ENCODE data around the gene FBXW11.

The FBXW11 gene

DNA sequence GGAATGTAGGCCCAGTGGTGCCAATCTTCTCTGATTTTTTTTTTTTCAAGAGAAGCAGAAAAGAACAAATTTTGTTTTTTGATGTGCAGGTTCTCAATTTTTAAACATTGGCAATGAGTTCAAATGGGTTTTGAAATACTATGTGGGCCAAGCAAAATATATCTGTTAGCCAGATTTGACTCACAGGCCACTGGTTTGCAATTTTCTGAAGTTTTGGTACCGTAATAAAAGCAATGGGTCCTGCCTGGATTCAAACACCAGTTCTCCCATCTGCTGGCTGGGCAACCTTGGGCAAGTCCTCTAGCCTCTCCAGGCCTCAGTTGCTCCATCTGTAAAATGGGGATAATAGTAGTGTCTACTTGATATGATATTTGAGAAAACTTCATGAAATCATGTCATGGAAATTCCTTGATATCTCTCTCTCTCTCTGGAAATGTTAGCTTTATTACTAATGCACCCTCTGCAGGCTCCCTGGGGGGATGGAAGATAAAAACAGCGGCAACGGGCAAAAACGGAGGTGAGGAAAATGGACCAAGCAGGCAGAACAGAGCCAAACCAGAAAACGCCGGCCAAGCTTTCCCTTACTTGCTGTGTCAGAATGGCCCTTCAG is 157.4 kb downstream of the FBXW11 start:
- DNase-seq (ENCODE audit: extremely low spot score): no peak
- no peak for TF ChIP-seq LEF1 (IDR thresholded peaks at IDR 0.05; ENCODE audit: borderline replicate concordance)
- TF ChIP-seq ZNF384 (IDR thresholded peaks at IDR 0.05): no peak
- no peak for TF ChIP-seq ARNT (IDR thresholded peaks at IDR 0.05)
- no peak for TF ChIP-seq CTBP1 (IDR thresholded peaks at IDR 0.05; ENCODE audit: borderline replicate concordance)
- no peak for TF ChIP-seq BHLHE40 (IDR thresholded peaks at IDR 0.05; ENCODE audit: borderline replicate concordance)
- no peak for TF ChIP-seq ELF4 (IDR thresholded peaks at IDR 0.05)
- no peak for TF ChIP-seq FOXK2 (IDR thresholded peaks at IDR 0.05)
- no peak for TF ChIP-seq TARDBP (IDR thresholded peaks at IDR 0.05)
- no peak for TF ChIP-seq SUZ12 (IDR thresholded peaks at IDR 0.05)
- TF ChIP-seq FOXA1 (IDR thresholded peaks at IDR 0.05): no peak
- no peak for TF ChIP-seq FOXM1 (IDR thresholded peaks at IDR 0.05; ENCODE audit: borderline replicate concordance)
- no peak for TF ChIP-seq SP1 (IDR thresholded peaks at IDR 0.05)
- TF ChIP-seq NFRKB (IDR thresholded peaks at IDR 0.05): no peak
- TF ChIP-seq, protein P1, sequence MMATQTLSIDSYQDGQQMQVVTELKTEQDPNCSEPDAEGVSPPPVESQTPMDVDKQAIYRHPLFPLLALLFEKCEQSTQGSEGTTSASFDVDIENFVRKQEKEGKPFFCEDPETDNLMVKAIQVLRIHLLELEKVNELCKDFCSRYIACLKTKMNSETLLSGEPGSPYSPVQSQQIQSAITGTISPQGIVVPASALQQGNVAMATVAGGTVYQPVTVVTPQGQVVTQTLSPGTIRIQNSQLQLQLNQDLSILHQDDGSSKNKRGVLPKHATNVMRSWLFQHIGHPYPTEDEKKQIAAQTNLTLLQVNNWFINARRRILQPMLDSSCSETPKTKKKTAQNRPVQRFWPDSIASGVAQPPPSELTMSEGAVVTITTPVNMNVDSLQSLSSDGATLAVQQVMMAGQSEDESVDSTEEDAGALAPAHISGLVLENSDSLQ (IDR thresholded peaks at IDR 0.05): no peak
- TF ChIP-seq L3MBTL2 (conservative IDR thresholded peaks at IDR 0.05): no peak
- ChIA-PET CTCF (interaction anchor here (0.9 kb wide), 1 partner anchor 9 kb away, joined by 3 read pairs; no protein-coding TSS in a partner anchor), POLR2A (interaction anchor here (0.5 kb wide), 1 partner anchor 54 kb away, joined by 3 read pairs; no protein-coding TSS in a partner anchor)

DNA sequence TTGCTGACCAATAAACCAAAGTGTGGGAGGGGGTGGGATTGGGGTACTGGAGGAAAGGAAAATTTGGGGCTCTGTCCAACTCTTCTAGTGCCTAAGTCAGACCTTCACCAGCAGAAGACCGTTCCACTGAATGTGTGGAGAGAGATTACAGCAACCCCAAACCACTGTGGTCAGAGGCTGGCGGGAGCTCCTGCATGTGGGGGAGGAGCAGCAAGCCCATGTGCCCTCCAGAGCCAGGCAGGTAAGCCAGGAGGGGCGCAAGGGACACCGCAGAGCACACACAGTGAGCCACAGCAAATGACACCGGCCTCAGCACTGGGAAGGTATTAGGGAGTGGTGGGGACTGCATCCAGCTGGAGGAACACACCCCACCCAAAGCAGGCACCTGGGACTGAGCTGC is 158.0 kb downstream of the FBXW11 start:
- DNase-seq (ENCODE audit: extremely low spot score): no peak
- TF ChIP-seq FOXM1 (IDR thresholded peaks at IDR 0.05; ENCODE audit: borderline replicate concordance): no peak
- TF ChIP-seq, protein P1 (IDR thresholded peaks at IDR 0.05): no peak
- ChIA-PET POLR2A (interaction anchor here (0.5 kb wide), 1 partner anchor 55 kb away, joined by 3 read pairs; no protein-coding TSS in a partner anchor), CTCF (no interaction called here)

DNA sequence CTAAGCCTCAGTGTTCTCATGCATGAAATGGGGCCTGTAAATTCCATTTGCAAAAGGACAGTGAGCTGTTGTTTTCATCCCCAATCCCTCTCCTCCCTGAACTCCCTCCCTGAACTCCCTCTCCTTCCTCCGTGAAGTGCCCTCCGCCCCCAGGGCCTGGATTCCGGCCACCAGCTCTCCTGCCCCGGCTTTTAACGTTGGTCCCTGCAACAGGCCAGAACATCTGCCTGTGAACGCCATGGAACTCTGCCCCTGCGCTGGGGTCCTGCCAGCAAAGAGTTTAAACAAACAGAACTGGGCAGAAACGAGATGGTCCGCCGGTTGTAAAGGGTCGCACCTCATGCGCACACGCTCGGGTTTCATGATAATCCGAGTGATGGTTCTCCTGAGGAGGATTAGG is 158.4 kb downstream of the FBXW11 start:
- no peak for DNase-seq (ENCODE audit: extremely low spot score)
- TF ChIP-seq CTBP1 (IDR thresholded peaks at IDR 0.05; ENCODE audit: borderline replicate concordance): no peak
- ChIA-PET POLR2A (no interaction called here), CTCF (no interaction called here)

DNA sequence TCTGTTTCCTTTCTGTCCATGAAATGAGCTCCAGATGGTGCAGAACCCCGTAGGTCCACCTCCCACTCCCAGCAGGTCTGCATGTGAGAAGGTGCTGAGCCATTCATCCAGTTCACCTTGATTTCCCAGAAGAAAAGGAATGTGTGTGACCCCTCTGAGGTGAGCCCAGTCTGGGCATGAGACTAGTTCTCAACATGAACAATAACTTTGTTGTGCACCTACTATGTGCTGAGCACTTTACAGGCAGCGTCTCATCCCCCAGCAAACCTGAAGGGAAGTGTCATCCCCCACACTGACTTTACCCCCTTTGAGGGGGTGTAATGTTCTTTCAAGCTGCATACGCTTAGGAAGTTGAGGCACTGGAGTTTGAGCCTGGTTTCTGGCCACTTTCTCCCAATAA is 159.4 kb downstream of the FBXW11 start:
- TF ChIP-seq CTBP1 (IDR thresholded peaks at IDR 0.05; ENCODE audit: borderline replicate concordance) (no peak), SP1 (IDR thresholded peaks at IDR 0.05) (no peak)
- DNase-seq (ENCODE audit: extremely low spot score): no peak
- ChIA-PET CTCF (no interaction called here), POLR2A (no interaction called here)

DNA sequence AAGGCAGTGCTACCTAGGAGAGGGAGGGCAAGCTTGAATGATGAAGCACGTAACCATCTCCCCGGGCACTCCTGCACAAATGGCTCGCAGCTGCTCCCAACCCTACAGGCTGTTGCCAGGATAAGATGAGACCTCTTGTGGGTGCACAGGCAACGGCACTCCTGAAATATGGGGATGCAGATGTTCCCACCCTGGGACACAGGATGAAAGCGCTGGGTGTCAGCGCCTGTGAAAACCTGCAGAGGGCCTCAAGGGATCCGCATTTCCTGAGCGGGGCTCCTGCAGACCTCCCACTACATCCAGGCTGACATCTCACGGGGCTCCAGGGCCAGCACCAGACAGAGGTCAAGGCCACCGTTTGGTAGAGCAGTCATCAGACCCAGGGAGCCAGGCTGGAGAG is 160.1 kb downstream of the FBXW11 start:
- POLR2A ChIA-PET: no interaction called here
- CTCF ChIA-PET: no interaction called here

DNA sequence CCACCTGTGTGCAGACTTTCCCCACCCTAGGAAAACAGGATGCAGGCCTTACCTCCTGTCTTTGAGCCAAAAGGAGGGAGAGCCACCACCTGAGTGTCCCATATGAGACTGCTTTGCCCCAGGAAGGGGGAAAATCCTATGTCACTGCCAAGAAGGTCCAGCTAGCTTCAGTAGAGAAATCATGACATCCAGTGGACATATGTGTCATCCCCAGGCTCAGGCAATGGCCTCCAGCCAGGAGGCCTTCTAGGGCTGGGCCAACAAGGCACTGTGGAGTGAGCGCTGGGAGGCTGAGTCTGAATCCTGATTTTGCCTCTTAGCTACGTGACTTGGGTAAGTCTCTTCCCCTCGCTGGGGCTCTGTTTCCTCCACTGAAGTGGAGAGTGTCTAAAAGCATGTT is 160.6 kb downstream of the FBXW11 start:
- no peak for DNase-seq (ENCODE audit: extremely low spot score)
- CTCF ChIA-PET: no interaction called here
- no peak for TF ChIP-seq BHLHE40 (IDR thresholded peaks at IDR 0.05; ENCODE audit: borderline replicate concordance)
- no peak for TF ChIP-seq ZNF384 (IDR thresholded peaks at IDR 0.05)
- TF ChIP-seq FOXK2 (IDR thresholded peaks at IDR 0.05): no peak
- no peak for TF ChIP-seq TARDBP (IDR thresholded peaks at IDR 0.05)
- TF ChIP-seq ARNT (IDR thresholded peaks at IDR 0.05): no peak
- TF ChIP-seq L3MBTL2 (conservative IDR thresholded peaks at IDR 0.05): no peak
- no peak for TF ChIP-seq ELF4 (IDR thresholded peaks at IDR 0.05)
- POLR2A ChIA-PET: no interaction called here

More for the DNA sequence above, 160.1 kb downstream of the FBXW11 start:
- no peak for DNase-seq (ENCODE audit: extremely low spot score)
- TF ChIP-seq TARDBP (IDR thresholded peaks at IDR 0.05) (no peak), ARNT (IDR thresholded peaks at IDR 0.05) (no peak), BHLHE40 (IDR thresholded peaks at IDR 0.05; ENCODE audit: borderline replicate concordance) (no peak), FOXA1 (IDR thresholded peaks at IDR 0.05) (no peak), SP1 (IDR thresholded peaks at IDR 0.05) (no peak), NFRKB (IDR thresholded peaks at IDR 0.05) (no peak), ZNF384 (IDR thresholded peaks at IDR 0.05) (no peak), FOXM1 (IDR thresholded peaks at IDR 0.05; ENCODE audit: borderline replicate concordance) (no peak)
- TF ChIP-seq, protein P1 (IDR thresholded peaks at IDR 0.05): no peak

DNA sequence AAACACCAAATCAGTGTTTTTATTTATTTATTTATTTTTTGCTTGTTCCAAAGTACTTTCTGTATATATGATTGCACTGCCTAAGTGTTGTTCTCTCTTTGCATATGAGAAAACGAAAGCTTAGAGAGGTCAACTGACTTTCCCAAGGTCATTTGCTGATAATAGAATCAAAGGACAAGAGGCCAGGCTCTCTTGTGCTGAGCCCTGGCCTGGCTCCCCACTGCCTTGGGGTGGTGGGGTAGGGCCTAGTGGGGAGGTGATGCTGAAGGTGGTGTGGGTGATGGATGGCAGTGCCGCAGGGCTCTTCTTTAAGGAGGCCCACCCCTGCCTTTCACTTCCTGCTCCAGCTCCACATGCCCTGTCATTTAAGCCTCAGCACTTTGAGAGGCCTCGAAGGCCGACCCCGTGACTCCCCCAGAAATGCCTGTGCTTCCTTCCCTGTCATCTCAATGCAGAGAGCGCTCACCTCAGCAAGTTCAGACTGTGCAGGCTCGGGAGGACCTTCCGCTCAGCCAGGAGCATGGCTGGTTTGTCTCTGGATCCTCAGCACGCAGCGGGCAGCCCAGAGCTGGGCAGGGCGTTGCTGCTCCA is 161.3 kb downstream of the FBXW11 start:
- CTCF ChIA-PET: no interaction called here
- TF ChIP-seq L3MBTL2 (conservative IDR thresholded peaks at IDR 0.05): no peak
- TF ChIP-seq ARNT (IDR thresholded peaks at IDR 0.05): no peak
- no peak for TF ChIP-seq ELF4 (IDR thresholded peaks at IDR 0.05)
- TF ChIP-seq CTBP1 (IDR thresholded peaks at IDR 0.05; ENCODE audit: borderline replicate concordance): no peak
- TF ChIP-seq, protein P1 (IDR thresholded peaks at IDR 0.05): no peak
- no peak for TF ChIP-seq NFRKB (IDR thresholded peaks at IDR 0.05)
- TF ChIP-seq LEF1 (IDR thresholded peaks at IDR 0.05; ENCODE audit: borderline replicate concordance): no peak
- TF ChIP-seq SP1 (IDR thresholded peaks at IDR 0.05): no peak
- no peak for TF ChIP-seq FOXK2 (IDR thresholded peaks at IDR 0.05)
- TF ChIP-seq BHLHE40 (IDR thresholded peaks at IDR 0.05; ENCODE audit: borderline replicate concordance): no peak
- TF ChIP-seq SUZ12 (IDR thresholded peaks at IDR 0.05): no peak
- POLR2A ChIA-PET: no interaction called here
- no peak for DNase-seq (ENCODE audit: extremely low spot score)
